ENCODE results near the gene IL31.

Gene IL31

DNA sequence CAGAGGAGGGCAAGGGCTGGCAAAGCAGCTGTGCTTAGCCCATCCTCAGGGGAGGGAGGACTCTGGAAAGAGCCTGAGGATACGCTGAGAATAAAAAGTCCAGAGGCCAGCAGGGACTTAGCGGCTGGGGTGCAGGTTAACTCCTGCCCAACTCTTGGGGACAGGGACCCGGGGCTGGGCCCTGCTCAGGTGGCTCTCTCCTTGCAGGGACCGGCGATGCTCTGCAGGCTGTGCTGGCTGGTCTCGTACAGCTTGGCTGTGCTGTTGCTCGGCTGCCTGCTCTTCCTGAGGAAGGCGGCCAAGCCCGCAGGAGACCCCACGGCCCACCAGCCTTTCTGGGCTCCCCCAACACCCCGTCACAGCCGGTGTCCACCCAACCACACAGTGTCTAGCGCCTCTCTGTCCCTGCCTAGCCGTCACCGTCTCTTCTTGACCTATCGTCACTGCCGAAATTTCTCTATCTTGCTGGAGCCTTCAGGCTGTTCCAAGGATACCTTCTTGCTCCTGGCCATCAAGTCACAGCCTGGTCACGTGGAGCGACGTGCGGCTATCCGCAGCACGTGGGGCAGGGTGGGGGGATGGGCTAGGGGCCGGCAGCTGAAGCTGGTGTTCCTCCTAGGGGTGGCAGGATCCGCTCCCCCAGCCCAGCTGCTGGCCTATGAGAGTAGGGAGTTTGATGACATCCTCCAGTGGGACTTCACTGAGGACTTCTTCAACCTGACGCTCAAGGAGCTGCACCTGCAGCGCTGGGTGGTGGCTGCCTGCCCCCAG, 32.3 kb upstream of the IL31 start:
- no peak overlapping the region for H3K4me2 ChIP-seq (ENCODE audit: low read depth, low read length)
- TF ChIP-seq EZH2phosphoT487 (IDR thresholded peaks at IDR 0.05; ENCODE audit: low read length) (no peak), EZH2 (optimal IDR thresholded peaks at IDR 0.05; ENCODE audit: low read depth, low read length) (no peak)
- TF ChIP-seq, protein P1, sequence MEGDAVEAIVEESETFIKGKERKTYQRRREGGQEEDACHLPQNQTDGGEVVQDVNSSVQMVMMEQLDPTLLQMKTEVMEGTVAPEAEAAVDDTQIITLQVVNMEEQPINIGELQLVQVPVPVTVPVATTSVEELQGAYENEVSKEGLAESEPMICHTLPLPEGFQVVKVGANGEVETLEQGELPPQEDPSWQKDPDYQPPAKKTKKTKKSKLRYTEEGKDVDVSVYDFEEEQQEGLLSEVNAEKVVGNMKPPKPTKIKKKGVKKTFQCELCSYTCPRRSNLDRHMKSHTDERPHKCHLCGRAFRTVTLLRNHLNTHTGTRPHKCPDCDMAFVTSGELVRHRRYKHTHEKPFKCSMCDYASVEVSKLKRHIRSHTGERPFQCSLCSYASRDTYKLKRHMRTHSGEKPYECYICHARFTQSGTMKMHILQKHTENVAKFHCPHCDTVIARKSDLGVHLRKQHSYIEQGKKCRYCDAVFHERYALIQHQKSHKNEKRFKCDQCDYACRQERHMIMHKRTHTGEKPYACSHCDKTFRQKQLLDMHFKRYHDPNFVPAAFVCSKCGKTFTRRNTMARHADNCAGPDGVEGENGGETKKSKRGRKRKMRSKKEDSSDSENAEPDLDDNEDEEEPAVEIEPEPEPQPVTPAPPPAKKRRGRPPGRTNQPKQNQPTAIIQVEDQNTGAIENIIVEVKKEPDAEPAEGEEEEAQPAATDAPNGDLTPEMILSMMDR (IDR thresholded peaks at IDR 0.05; ENCODE audit: low read length) = no peak
- no peaks in the 10 kb centered on the region for H3K36me3 ChIP-seq (replicated peaks; ENCODE audit: insufficient read depth, low read length)
- no peaks in the 10 kb centered on the region for H3K79me2 ChIP-seq (ENCODE audit: low read length)
- no peaks in the 10 kb centered on the region for H3K27me3 ChIP-seq (replicated peaks; ENCODE audit: insufficient read depth, low read length)
- no peak for DNase-seq
- no peaks in the 10 kb centered on the region for H3K4me1 ChIP-seq (ENCODE audit: low read length)
- H3K9me3 ChIP-seq (replicated peaks; ENCODE audit: insufficient read depth, low read length) = no peaks in the 10 kb centered on the region
- no peaks in the 10 kb centered on the region for H3F3A ChIP-seq (ENCODE audit: insufficient read depth, low read length)
- H2AFZ ChIP-seq (ENCODE audit: low read length) = no peak overlapping the region
- no peaks in the 10 kb centered on the region for H4K20me1 ChIP-seq (ENCODE audit: insufficient read depth, low read length)
- no peak overlapping the region for H3K4me3 ChIP-seq (ENCODE audit: low read length)
- no peaks in the 10 kb centered on the region for H3K9me2 ChIP-seq (replicated peaks; ENCODE audit: insufficient read depth, low read length)
- no peak overlapping the region for H3K9ac ChIP-seq (ENCODE audit: low read length)
- H3K27ac ChIP-seq (ENCODE audit: low read length) = no peak overlapping the region

DNA sequence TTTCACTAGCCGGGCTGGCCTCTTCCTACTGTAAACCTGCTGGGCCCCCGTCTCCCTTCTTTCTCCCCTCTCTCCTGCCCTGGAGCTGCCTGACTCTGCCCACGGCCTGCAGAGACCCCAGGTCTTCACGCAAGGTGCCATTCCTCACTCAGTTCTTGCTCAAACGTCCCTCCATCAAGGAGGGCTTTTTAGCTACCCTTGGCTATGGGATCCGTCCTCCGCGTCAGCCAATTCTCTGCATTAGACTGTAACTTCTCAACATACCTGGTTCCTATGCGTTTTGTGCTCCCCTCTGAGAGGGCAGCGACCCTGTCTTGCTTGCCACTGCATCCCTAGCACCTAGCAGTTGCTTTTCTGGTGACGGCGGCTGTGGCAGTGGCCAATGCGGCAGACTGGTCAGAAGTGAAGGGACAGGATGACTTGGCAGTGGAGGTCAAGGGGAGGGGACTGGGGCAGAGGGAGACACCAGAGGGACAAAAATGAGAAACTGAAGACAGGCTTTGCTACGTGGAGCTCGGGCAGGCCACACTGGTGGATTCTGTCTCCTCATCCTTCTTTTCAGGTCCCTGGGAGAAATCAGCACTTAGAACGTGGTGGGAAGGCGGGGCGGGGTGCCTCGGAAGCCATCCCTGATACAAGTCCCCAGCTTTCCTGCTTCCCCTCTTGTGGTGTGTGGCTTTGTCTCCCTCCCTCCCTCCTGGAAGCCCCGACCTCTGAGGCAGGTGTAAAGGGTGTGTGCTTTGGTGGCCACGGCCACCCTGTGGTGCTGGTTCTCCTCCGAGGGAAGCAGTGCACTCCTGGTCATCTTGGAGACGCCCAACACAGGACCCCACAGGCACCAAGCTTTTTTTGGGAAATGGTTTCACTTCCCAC, 31.3 kb upstream of the IL31 start:
- no peaks in the 10 kb centered on the region for H3K9me2 ChIP-seq (replicated peaks; ENCODE audit: insufficient read depth, low read length)
- H3K9me3 ChIP-seq (replicated peaks; ENCODE audit: insufficient read depth, low read length) = no peaks in the 10 kb centered on the region
- H3K4me2 ChIP-seq (ENCODE audit: low read depth, low read length) = no peak overlapping the region
- no peak for DNase-seq
- no peaks in the 10 kb centered on the region for H3K27me3 ChIP-seq (replicated peaks; ENCODE audit: insufficient read depth, low read length)
- no peak overlapping the region for H3K27ac ChIP-seq (ENCODE audit: low read length)
- no peak overlapping the region for H3K4me3 ChIP-seq (ENCODE audit: low read length)
- H3K9ac ChIP-seq (ENCODE audit: low read length) = no peak overlapping the region
- H4K20me1 ChIP-seq (ENCODE audit: insufficient read depth, low read length) = no peaks in the 10 kb centered on the region
- no peak overlapping the region for H2AFZ ChIP-seq (ENCODE audit: low read length)
- H3F3A ChIP-seq (ENCODE audit: insufficient read depth, low read length) = no peaks in the 10 kb centered on the region
- no peaks in the 10 kb centered on the region for H3K36me3 ChIP-seq (replicated peaks; ENCODE audit: insufficient read depth, low read length)
- TF ChIP-seq EZH2 (optimal IDR thresholded peaks at IDR 0.05; ENCODE audit: low read depth, low read length) (no peak), EZH2phosphoT487 (IDR thresholded peaks at IDR 0.05; ENCODE audit: low read length) (no peak)
- TF ChIP-seq, protein P1 (IDR thresholded peaks at IDR 0.05; ENCODE audit: low read length) = no peak
- H3K79me2 ChIP-seq (ENCODE audit: low read length) = no peaks in the 10 kb centered on the region
- no peaks in the 10 kb centered on the region for H3K4me1 ChIP-seq (ENCODE audit: low read length)

DNA sequence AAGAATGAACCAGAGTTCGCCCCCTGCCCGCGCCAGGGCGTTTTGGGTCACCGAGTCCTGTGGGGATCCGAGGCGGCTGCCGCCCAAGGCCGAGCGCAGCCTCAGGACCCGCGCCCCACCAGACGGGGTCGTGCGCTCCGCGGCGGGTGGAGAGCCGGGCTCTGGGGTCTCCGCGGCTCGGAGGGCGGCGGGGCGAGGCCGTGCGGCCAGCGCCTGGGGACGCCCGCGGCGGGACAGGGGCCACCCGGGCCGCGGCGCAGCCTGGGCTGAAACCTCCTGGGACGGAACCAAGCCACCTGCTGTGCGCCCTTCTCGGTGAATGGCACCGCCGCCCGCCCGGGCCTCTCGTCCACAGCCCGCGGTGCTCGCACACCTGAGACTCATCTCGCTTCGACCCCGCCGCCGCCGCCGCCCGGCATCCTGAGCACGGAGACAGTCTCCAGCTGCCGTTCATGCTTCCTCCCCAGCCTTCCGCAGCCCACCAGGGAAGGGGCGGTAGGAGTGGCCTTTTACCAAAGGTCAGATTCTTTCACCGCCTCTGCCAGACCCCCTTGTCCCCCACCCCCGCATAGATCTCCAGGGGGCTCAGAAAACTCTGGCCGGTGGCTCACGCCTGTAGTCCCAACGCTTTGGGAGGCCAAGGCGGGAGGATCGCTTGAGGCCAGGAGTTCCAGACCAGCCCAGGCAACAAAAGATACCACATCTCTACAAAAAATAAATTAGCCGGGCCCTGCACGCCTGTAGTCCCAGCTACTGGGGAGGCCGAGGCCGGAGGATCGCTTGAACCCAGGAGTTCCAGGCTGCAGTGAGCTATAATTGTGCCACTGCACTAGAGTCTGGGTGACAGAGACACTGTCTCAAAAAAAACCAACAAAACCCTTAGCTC, 30.4 kb upstream of the IL31 start:
- Histone ChIP-seq H3K9ac (ENCODE audit: low read length) (no peak overlapping the region), H3K9me3 (replicated peaks; ENCODE audit: insufficient read depth, low read length) (no peaks in the 10 kb centered on the region), H3F3A (ENCODE audit: insufficient read depth, low read length) (no peaks in the 10 kb centered on the region), H4K20me1 (ENCODE audit: insufficient read depth, low read length) (no peaks in the 10 kb centered on the region), H3K9me2 (replicated peaks; ENCODE audit: insufficient read depth, low read length) (no peaks in the 10 kb centered on the region), H3K4me1 (ENCODE audit: low read length) (no peaks in the 10 kb centered on the region), H2AFZ (ENCODE audit: low read length) (no peak overlapping the region), H3K27me3 (replicated peaks; ENCODE audit: insufficient read depth, low read length) (no peaks in the 10 kb centered on the region), H3K27ac (ENCODE audit: low read length) (no peak overlapping the region), H3K36me3 (replicated peaks; ENCODE audit: insufficient read depth, low read length) (no peaks in the 10 kb centered on the region), H3K4me2 (ENCODE audit: low read depth, low read length) (no peak overlapping the region), H3K4me3 (ENCODE audit: low read length) (no peak overlapping the region), H3K79me2 (ENCODE audit: low read length) (no peaks in the 10 kb centered on the region)
- TF ChIP-seq EZH2phosphoT487 (IDR thresholded peaks at IDR 0.05; ENCODE audit: low read length) (no peak), EZH2 (optimal IDR thresholded peaks at IDR 0.05; ENCODE audit: low read depth, low read length) (no peak)
- TF ChIP-seq, protein P1 (IDR thresholded peaks at IDR 0.05; ENCODE audit: low read length) = no peak
- no peak for DNase-seq
